Fibroblast of lung (primary cell): ENCODE measurements around the gene LRMDA.

ENCODE experiments used
- CTCF ChIP-seq, 2 donors: IDR thresholded peaks in 1 of 2; conservative IDR thresholded peaks in 1 of 2; 1 replicate in 1 of 2; 2 replicates in 1 of 2; pipeline ENCODE4 v1.5.1; 2011 to 2012; ENCODE audit warnings: low read length in 2 of 2, control low read depth in 1 of 2, inconsistent platforms in 1 of 2, low read depth in 1 of 2, mild to moderate bottlenecking in 1 of 2
- EZH2 ChIP-seq: IDR thresholded peaks from 2 replicates; pipeline ENCODE4 v1.5.1; 2012; ENCODE audit warnings: low read length, control low read depth, mild to moderate bottlenecking; ENCODE audit errors: missing control alignments

GRCh38 chr10:75400771-75401568 is 30.5 kb upstream of the LRMDA start:
- TF ChIP-seq CTCF (conservative IDR thresholded peaks at IDR 0.05 in 1 of 2, IDR thresholded peaks at IDR 0.05 in 1 of 2; ENCODE audit: low read depth in 1 of 2, low read length in 2 of 2) (no peak), EZH2 (no peak)
